K562 (cell line): ENCODE measurements around the gene AZU1. TPM values are rescaled to one million over a fixed set of nuclear protein-coding genes. Genes with fewer than 3 reads are reported as not detected.

Experiments
- ARID4B ChIP-seq: sonication (generic); formaldehyde crosslinking; IDR thresholded peaks from 2 replicates; pipeline ENCODE4 v1.8.0; 2022; ENCODE audit warnings: mild to moderate bottlenecking, missing genetic modification reagents
- CHD1 ChIP-seq: fragments of 200-600 bp; sonication (generic); IDR thresholded peaks from one replicate; pipeline ENCODE4 v1.6.1; 2012; ENCODE audit warnings: mild to moderate bottlenecking, moderate library complexity, low read length, inconsistent platforms
- ESRRA ChIP-seq: fragments of 450-650 bp; IDR thresholded peaks from 2 replicates; pipeline ENCODE4 v1.6.1; 2014; ENCODE audit warnings: low read depth, mild to moderate bottlenecking, moderate library complexity, borderline replicate concordance
- GABPB1 ChIP-seq: sonication (generic); formaldehyde crosslinking; IDR thresholded peaks from 2 replicates; pipeline ENCODE4 v1.8.0; 2022; ENCODE audit warnings: mild to moderate bottlenecking, missing genetic modification reagents
- RAD21 ChIP-seq, 2 experiments: fragments of 250-450 bp in 1 of 2; fragments of 450-650 bp in 1 of 2; sonication (Bioruptor Pico) in 1 of 2; formaldehyde crosslinking in 1 of 2; IDR thresholded peaks in 1 of 2; conservative IDR thresholded peaks in 1 of 2; 2 replicates each; pipeline versions ENCODE4 v1.4.0 to v1.8.0; 2020 to 2022; ENCODE audit warnings: mild to moderate bottlenecking in 2 of 2, moderate library complexity in 1 of 2
- RBM39 ChIP-seq: fragments of 200-400 bp; formaldehyde crosslinking; optimal IDR thresholded peaks from 2 replicates; pipeline ENCODE3; 2018; ENCODE audit warnings: low read depth, low read length
- SIN3A ChIP-seq, 2 experiments: fragments of 150-350 bp in 1 of 2; IDR thresholded peaks; 2 replicates each; pipeline ENCODE4 v1.6.1; 2011 to 2016; ENCODE audit warnings: borderline replicate concordance in 2 of 2, low read depth in 2 of 2, low read length in 2 of 2, mild to moderate bottlenecking in 2 of 2, moderate library complexity in 2 of 2; ENCODE audit not compliant: control insufficient read depth in 1 of 2
- STAT6 ChIP-seq: sonication (generic); formaldehyde crosslinking; IDR thresholded peaks from 2 replicates; pipeline ENCODE4 v1.8.1; 2023; ENCODE audit warnings: mild to moderate bottlenecking, missing genetic modification reagents
- THRAP3 ChIP-seq: fragments of 450-650 bp; IDR thresholded peaks from 2 replicates; pipeline ENCODE4 v1.6.1; 2016; ENCODE audit warnings: mild to moderate bottlenecking, inconsistent platforms, borderline replicate concordance
- ZBTB7A ChIP-seq: IDR thresholded peaks from 2 replicates; pipeline ENCODE4 v1.6.1; 2011; ENCODE audit warnings: low read depth, mild to moderate bottlenecking, low read length, moderate library complexity, borderline replicate concordance; ENCODE audit not compliant: control insufficient read depth
- polyA plus RNA-seq, 8 experiments: library from polyadenylated mRNA; depleted of rRNA in 4 of 8; stranded (reverse) in 5 of 8; unstranded in 3 of 8; fragments of >200 nt; fragmentation: Nextera tagmentation in 2 of 8; fragmentation: Illumina TruSeq in 1 of 8; extraction: Ambion mirVana in 2 of 8; extraction: Trizol in 1 of 8; gene quantifications; 2 replicates each; pipeline versions ENCODE4 v1.2.1 to v1.2.3, GENCODE V29; 2011 to 2014; ENCODE audit warnings: inconsistent platforms in 1 of 8, missing spikeins in 1 of 8
- total RNA-seq, 7 experiments: library from RNA; depleted of rRNA in 6 of 7; stranded (reverse); fragments of >200 nt in 6 of 7; fragmentation: Illumina TruSeq in 2 of 7; extraction: Trizol in 2 of 7; gene quantifications; 2 replicates each; pipeline versions ENCODE4 v1.2.1 to v1.2.3, GENCODE V29; 2011 to 2021; ENCODE audit warnings: low replicate concordance in 1 of 7
- TF ChIP-seq, protein P1 (sequence below), 3 experiments: IDR thresholded peaks in 2 of 3; conservative IDR thresholded peaks in 1 of 3; 2 replicates each; pipeline ENCODE4 v1.5.1; 2011 to 2012; ENCODE audit warnings: low read length in 3 of 3, mild to moderate bottlenecking in 3 of 3, control low read depth in 2 of 3, improper control_type of control experiment in 1 of 3, inconsistent platforms in 1 of 3, low read depth in 1 of 3, mixed read lengths in 1 of 3, moderate library complexity in 1 of 3; ENCODE audit not compliant: insufficient read depth in 2 of 3
- TF ChIP-seq, protein P2 (sequence below): fragments of 450-650 bp; formaldehyde crosslinking; IDR thresholded peaks from 2 replicates; pipeline ENCODE4 v1.4.0; 2020; ENCODE audit warnings: mild to moderate bottlenecking, moderate library complexity

AZU1 gene
- total and polyA plus RNA-seq, 9 of the 15 experiments (the other 6 are each of a cell fraction or from before 2014, with no cell fraction given), result 0.29 to 1.9 (median 0.59) TPM; not detected in 3

DNA sequence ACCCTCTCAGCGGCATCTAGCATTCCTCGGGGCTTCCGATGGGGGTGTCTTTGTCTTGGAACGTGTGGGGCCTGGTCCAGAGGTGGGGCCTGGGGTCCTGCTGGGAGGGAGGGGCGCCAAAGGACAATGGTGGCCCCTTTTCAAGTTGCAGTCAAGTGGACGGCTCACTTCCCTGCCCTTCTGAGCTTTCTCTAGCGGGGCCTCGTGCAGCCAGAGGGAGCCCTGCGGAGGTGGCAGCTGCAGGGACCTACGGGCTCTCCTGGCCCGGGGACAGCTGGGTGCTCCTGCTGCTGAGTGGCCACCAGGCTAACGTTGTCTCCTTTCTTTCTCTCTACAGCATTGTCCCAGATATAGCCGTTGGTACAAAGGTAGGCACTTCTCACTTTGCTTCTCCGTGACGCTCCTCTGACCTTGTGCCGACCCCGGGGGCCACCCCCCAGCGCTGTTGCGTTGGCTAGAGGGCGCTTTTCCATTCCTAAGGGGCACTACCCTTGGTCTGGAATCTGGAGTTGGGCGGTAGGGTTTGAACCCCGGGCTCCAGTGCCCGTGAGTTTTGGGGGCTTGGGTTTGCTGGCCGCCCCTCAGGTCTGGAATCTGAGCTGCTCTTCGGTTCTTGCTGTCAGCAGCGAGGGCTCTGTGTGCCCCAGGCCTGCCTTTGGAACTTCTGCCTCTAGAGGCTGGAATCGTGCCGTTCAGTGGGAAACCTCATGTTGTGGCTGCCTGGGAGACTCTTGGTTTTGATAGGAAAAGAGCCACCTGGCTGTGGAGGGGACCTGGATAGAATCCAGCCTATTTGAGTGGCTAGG, 28.4 kb upstream of the AZU1 start (continued):
- TF ChIP-seq, protein P1, sequence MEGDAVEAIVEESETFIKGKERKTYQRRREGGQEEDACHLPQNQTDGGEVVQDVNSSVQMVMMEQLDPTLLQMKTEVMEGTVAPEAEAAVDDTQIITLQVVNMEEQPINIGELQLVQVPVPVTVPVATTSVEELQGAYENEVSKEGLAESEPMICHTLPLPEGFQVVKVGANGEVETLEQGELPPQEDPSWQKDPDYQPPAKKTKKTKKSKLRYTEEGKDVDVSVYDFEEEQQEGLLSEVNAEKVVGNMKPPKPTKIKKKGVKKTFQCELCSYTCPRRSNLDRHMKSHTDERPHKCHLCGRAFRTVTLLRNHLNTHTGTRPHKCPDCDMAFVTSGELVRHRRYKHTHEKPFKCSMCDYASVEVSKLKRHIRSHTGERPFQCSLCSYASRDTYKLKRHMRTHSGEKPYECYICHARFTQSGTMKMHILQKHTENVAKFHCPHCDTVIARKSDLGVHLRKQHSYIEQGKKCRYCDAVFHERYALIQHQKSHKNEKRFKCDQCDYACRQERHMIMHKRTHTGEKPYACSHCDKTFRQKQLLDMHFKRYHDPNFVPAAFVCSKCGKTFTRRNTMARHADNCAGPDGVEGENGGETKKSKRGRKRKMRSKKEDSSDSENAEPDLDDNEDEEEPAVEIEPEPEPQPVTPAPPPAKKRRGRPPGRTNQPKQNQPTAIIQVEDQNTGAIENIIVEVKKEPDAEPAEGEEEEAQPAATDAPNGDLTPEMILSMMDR (IDR thresholded peaks at IDR 0.05 in 2 of 3, conservative IDR thresholded peaks at IDR 0.05 in 1 of 3; ENCODE audit: insufficient read depth in 2 of 3, low read depth in 1 of 3, low read length in 3 of 3), result peak in 1 of 3 experiments; percentile 47; a peak in 4 of 6 replicates
- TF ChIP-seq STAT6 (CRISPR knock-in tag), result no peak
- TF ChIP-seq ZBTB7A, result peak; percentile 73
- TF ChIP-seq RBM39, result peak; percentile 37
- peak; percentile 34; the same call in 1 of the 2 replicates for TF ChIP-seq GABPB1
- TF ChIP-seq ARID4B (CRISPR knock-in tag), result peak; percentile 34; the same call in 1 of the 2 replicates
- TF ChIP-seq RAD21 (CRISPR knock-in tag; conservative IDR thresholded peaks at IDR 0.05 in 1 of 2, IDR thresholded peaks at IDR 0.05 in 1 of 2), result 0 out of 4 replicates have a peak, but pooled peaks of 1 of the 2 experiments have one; percentile 4
- peak; percentile 42 for TF ChIP-seq CHD1
- no peak for TF ChIP-seq THRAP3
- TF ChIP-seq, protein P2, sequence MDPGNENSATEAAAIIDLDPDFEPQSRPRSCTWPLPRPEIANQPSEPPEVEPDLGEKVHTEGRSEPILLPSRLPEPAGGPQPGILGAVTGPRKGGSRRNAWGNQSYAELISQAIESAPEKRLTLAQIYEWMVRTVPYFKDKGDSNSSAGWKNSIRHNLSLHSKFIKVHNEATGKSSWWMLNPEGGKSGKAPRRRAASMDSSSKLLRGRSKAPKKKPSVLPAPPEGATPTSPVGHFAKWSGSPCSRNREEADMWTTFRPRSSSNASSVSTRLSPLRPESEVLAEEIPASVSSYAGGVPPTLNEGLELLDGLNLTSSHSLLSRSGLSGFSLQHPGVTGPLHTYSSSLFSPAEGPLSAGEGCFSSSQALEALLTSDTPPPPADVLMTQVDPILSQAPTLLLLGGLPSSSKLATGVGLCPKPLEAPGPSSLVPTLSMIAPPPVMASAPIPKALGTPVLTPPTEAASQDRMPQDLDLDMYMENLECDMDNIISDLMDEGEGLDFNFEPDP (CRISPR knock-in tag), result 0 out of 2 replicates have a peak, but pooled peaks have one; percentile 3
- peak; percentile 70 for TF ChIP-seq ESRRA
- peak; percentile 33 to 42; a peak in 1 of 4 replicates for TF ChIP-seq SIN3A (IDR thresholded peaks at IDR 0.05; ENCODE audit: borderline replicate concordance in 2 of 2, control insufficient read depth in 1 of 2, low read depth in 2 of 2, low read length in 2 of 2)
